K562 (cell line): ENCODE measurements around the gene CDC42EP1. TPM values are rescaled to one million over a fixed set of nuclear protein-coding genes. Genes with fewer than 3 reads are reported as not detected.

Experiments used
- CSDE1 ChIP-seq, 2 experiments: fragments of 450-650 bp; IDR thresholded peaks; 2 replicates each; pipeline ENCODE4 v1.6.1; 2016; ENCODE audit warnings: mild to moderate bottlenecking in 1 of 2
- FOXK1 ChIP-seq: sonication (generic); formaldehyde crosslinking; IDR thresholded peaks from 2 replicates; pipeline ENCODE4 v1.8.0; 2022; ENCODE audit warnings: missing genetic modification reagents, mild to moderate bottlenecking, borderline replicate concordance
- KAT2B ChIP-seq: IDR thresholded peaks from one replicate; pipeline ENCODE4 v1.6.1; 2012; ENCODE audit warnings: low read depth, mild to moderate bottlenecking, control low read depth, inconsistent platforms, low read length, moderate library complexity
- MCM5 ChIP-seq: fragments of 450-650 bp; IDR thresholded peaks from 2 replicates; pipeline ENCODE4 v1.6.1; 2016; ENCODE audit warnings: low read depth
- NCOA2 ChIP-seq, 2 experiments: fragments of 450-650 bp; IDR thresholded peaks; 2 replicates each; pipeline ENCODE4 v1.6.1; 2018; ENCODE audit warnings: mild to moderate bottlenecking in 2 of 2, moderate library complexity in 1 of 2; ENCODE audit not compliant: partially characterized antibody in 2 of 2
- NKRF ChIP-seq: fragments of 450-650 bp; IDR thresholded peaks from 2 replicates; pipeline ENCODE4 v1.6.1; 2016; ENCODE audit warnings: borderline replicate concordance
- NONO ChIP-seq, 2 experiments: fragments of 200-400 bp in 1 of 2; fragments of 450-650 bp in 1 of 2; formaldehyde crosslinking in 1 of 2; IDR thresholded peaks; 2 replicates each; pipeline ENCODE4 v1.6.1; 2017; ENCODE audit warnings: low read depth in 2 of 2, mild to moderate bottlenecking in 2 of 2, moderate library complexity in 2 of 2, low read length in 1 of 2
- POLR2AphosphoS2 ChIP-seq: IDR thresholded peaks from 2 replicates; pipeline ENCODE4 v1.6.1; 2012; ENCODE audit warnings: low read length, improper control_type of control experiment
- PTTG1 ChIP-seq: fragments of 450-650 bp; IDR thresholded peaks from 2 replicates; pipeline ENCODE4 v1.6.1; 2016; ENCODE audit warnings: low read depth, mild to moderate bottlenecking, missing genetic modification characterization, missing compliant biosample characterization
- RBFOX2 ChIP-seq: fragments of 200-400 bp; formaldehyde crosslinking; IDR thresholded peaks from 2 replicates; pipeline ENCODE4 v1.6.1; 2017; ENCODE audit warnings: low read depth, mild to moderate bottlenecking, low read length, moderate library complexity
- RFX7 ChIP-seq: fragments of 250-450 bp; sonication (Bioruptor Pico); IDR thresholded peaks from 2 replicates; pipeline ENCODE4 v1.5.1; 2021; ENCODE audit warnings: mild to moderate bottlenecking
- SIRT6 ChIP-seq: IDR thresholded peaks from one replicate; pipeline ENCODE4 v1.6.1; 2012; ENCODE audit warnings: low read depth, mild to moderate bottlenecking, control low read depth, inconsistent platforms, low read length, moderate library complexity
- SIX5 ChIP-seq, 2 experiments: IDR thresholded peaks; 2 replicates each; pipeline ENCODE4 v1.6.1; 2011; ENCODE audit warnings: low read length in 2 of 2, borderline replicate concordance in 1 of 2, low read depth in 1 of 2, mild to moderate bottlenecking in 1 of 2, moderate library complexity in 1 of 2; ENCODE audit not compliant: insufficient read depth in 1 of 2
- SUPT5H ChIP-seq: fragments of 450-650 bp; IDR thresholded peaks from 2 replicates; pipeline ENCODE4 v1.6.1; 2016
- USF2 ChIP-seq: sonication (generic); formaldehyde crosslinking; IDR thresholded peaks from 2 replicates; pipeline ENCODE4 v1.5.0; 2020; ENCODE audit warnings: missing genetic modification reagents
- VEZF1 ChIP-seq: fragments of 200-800 bp; sonication (Bioruptor generic); IDR thresholded peaks from 2 replicates; pipeline ENCODE4 v1.6.1; 2017; ENCODE audit warnings: missing genetic modification characterization, missing compliant biosample characterization
- ZNF23 ChIP-seq: fragments of 250-450 bp; sonication (Bioruptor Pico); IDR thresholded peaks from 2 replicates; pipeline ENCODE4 v1.4.0; 2020; ENCODE audit warnings: mild to moderate bottlenecking
- polyA plus RNA-seq, 8 experiments: library from polyadenylated mRNA; depleted of rRNA in 4 of 8; stranded (reverse) in 5 of 8; unstranded in 3 of 8; fragments of >200 nt; fragmentation: Nextera tagmentation in 2 of 8; fragmentation: Illumina TruSeq in 1 of 8; extraction: Ambion mirVana in 2 of 8; extraction: Trizol in 1 of 8; gene quantifications; 2 replicates each; pipeline versions ENCODE4 v1.2.1 to v1.2.3, GENCODE V29; 2011 to 2014; ENCODE audit warnings: inconsistent platforms in 1 of 8, missing spikeins in 1 of 8
- total RNA-seq, 7 experiments: library from RNA; depleted of rRNA in 6 of 7; stranded (reverse); fragments of >200 nt in 6 of 7; fragmentation: Illumina TruSeq in 2 of 7; extraction: Trizol in 2 of 7; gene quantifications; 2 replicates each; pipeline versions ENCODE4 v1.2.1 to v1.2.3, GENCODE V29; 2011 to 2021; ENCODE audit warnings: low replicate concordance in 1 of 7

CDC42EP1 gene
- total and polyA plus RNA-seq, 9 of the 15 experiments (the other 6 are each of a cell fraction or from before 2014, with no cell fraction given) = 0.67 to 70.2 (median 7.3) TPM

- no peak for TF ChIP-seq NKRF
- TF ChIP-seq KAT2B = no peak
- TF ChIP-seq MCM5 = no peak
- TF ChIP-seq ZNF23 (CRISPR knock-in tag) = no peak
- peak; percentile 94 for TF ChIP-seq POLR2AphosphoS2
- no peak for TF ChIP-seq FOXK1 (CRISPR knock-in tag)
- TF ChIP-seq RBFOX2 = 0 out of 2 replicates have a peak, but pooled peaks have one; percentile 14
- no peak for TF ChIP-seq SIX5 (IDR thresholded peaks at IDR 0.05; ENCODE audit: borderline replicate concordance in 1 of 2, insufficient read depth in 1 of 2, low read depth in 1 of 2, low read length in 2 of 2)
- TF ChIP-seq SUPT5H = peak; percentile 15
- TF ChIP-seq NCOA2 (IDR thresholded peaks at IDR 0.05; ENCODE audit: partially characterized antibody in 2 of 2) = no peak
- TF ChIP-seq CSDE1 (IDR thresholded peaks at IDR 0.05) = no peak
- TF ChIP-seq USF2 (CRISPR knock-in tag) = no peak
- no peak for TF ChIP-seq RFX7 (CRISPR knock-in tag)
- no peak for TF ChIP-seq SIRT6
- no peak for TF ChIP-seq PTTG1
- TF ChIP-seq NONO (IDR thresholded peaks at IDR 0.05; ENCODE audit: low read depth in 2 of 2, low read length in 1 of 2) = no peak
- TF ChIP-seq VEZF1 (CRISPR knock-in tag) = 0 out of 2 replicates have a peak, but pooled peaks have one; percentile 12
Measured at GRCh38 chr22:37569009-37569920, 9.0 kb downstream of the CDC42EP1 start (continued).
